Right lung (tissue), 10 donors: ENCODE measurements around the gene CYP51A1. TPM values are rescaled to one million over a fixed set of nuclear protein-coding genes. Genes with fewer than 3 reads are reported as not detected.
A peak's percentile ranks its signal among the peaks of the same experiment; 100 is the strongest.
"Not testable (repeated sequence)": the region's sequence is repeated elsewhere in the genome, so short reads cannot be mapped to it uniquely, and the experiment has no call there.

ENCODE experiments used
- DNase-seq, 2 donors: peaks; one replicate each; pipeline ENCODE4 v3.0.0-alpha.2; 2013
- long read RNA-seq, 8 donors: transcript quantifications; one replicate each; lab custom pipeline, GENCODE V29; 2026
- polyA plus RNA-seq, 5 donors: library from polyadenylated mRNA; unstranded; fragments of 120-200 nt; gene quantifications; one replicate each; pipeline versions ENCODE4 v1.2.1 to v1.2.3, GENCODE V29; 2013; ENCODE audit warnings: inconsistent platforms in 1 of 5, low replicate concordance in 1 of 5; ENCODE audit not compliant: insufficient read length in 5 of 5, insufficient read depth in 1 of 5

The CYP51A1 gene
- 10 to 100 TPM; 30.7 to 46.5 (median 39.0) TPM for polyA plus RNA-seq
- long read RNA-seq, donor 1, transcript CYP51A1-201 (10 exons, 3,210 nt), result major isoform, 8 of 17 reads
- long read RNA-seq, donor 1, partial matches to known transcripts, result 7 of 17 reads
- long read RNA-seq, donor 1, other reads (novel, unspliced or antisense), result 0 of 17 reads
- long read RNA-seq, donor 2, transcript CYP51A1-201 (10 exons, 3,210 nt), result major isoform, 8 of 9 reads
- long read RNA-seq, donor 2, partial matches to known transcripts, result 0 of 9 reads
- long read RNA-seq, donor 2, other reads (novel, unspliced or antisense), result 0 of 9 reads
- long read RNA-seq, donor 3, partial matches to known transcripts, result 0 of 5 reads
- long read RNA-seq, donor 3, other reads (novel, unspliced or antisense), result 0 of 5 reads
- long read RNA-seq, donor 4, transcript CYP51A1-201 (10 exons, 3,210 nt), result major isoform, 5 of 5 reads
- long read RNA-seq, donor 4, partial matches to known transcripts, result 0 of 5 reads
- long read RNA-seq, donor 4, other reads (novel, unspliced or antisense), result 0 of 5 reads
- long read RNA-seq, donor 5, transcript CYP51A1-201 (10 exons, 3,210 nt), result major isoform, 9 of 10 reads
- long read RNA-seq, donor 5, partial matches to known transcripts, result 0 of 10 reads
- long read RNA-seq, donor 5, other reads (novel, unspliced or antisense), result 0 of 10 reads
- long read RNA-seq, donor 6, transcript CYP51A1-201 (10 exons, 3,210 nt), result major isoform, 9 of 11 reads
- long read RNA-seq, donor 6, partial matches to known transcripts, result 0 of 11 reads
- long read RNA-seq, donor 6, other reads (novel, unspliced or antisense), result 0 of 11 reads
- long read RNA-seq, donor 7, transcript CYP51A1-201 (10 exons, 3,210 nt), result major isoform, 12 of 18 reads
- long read RNA-seq, donor 7, partial matches to known transcripts, result 6 of 18 reads
- long read RNA-seq, donor 7, other reads (novel, unspliced or antisense), result 0 of 18 reads
- long read RNA-seq, donor 8, partial matches to known transcripts, result 0 of 3 reads
- long read RNA-seq, donor 8, other reads (novel, unspliced or antisense), result 0 of 3 reads

DNA sequence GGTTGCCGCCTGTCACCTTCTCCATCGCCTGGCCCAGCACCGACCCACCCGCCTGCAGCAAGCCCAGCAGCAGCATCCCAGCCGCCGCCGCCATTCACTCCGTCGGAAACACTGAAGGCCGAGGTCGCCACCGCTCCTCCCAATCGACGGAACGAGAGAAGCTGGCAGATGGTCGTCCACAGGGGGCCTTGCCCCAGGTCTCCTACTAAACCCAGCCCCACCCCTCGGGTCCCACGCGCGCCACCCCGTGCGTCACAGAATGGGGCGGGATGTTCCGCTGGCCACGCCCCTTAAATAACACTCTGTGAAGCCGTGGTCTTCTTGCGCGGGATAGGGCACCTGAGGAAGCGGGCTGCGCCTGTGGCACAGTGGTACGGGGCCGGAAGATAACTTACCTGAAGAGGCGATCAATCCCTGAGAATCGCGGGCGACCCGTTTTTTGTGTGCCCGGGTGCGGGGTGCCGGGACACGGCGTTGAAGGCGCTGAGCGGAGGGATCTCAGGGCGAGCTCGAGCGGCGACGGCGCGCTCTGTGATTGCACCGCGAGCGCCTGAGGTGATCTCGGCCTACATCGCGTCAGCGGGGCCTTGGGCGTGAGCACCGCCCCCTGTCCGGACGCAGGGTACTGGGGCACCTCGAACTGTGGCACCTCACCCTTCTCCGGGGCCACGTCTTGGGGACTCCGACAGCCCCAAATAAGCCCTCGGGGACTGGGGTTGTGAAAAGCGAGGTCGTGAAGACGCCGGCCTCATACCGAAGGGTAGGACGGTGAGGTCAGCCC is at the start of gene CYP51A1:
Gene CYP51A1, minus strand, starts transcription at position 207 of the 781 bp plus-strand sequence. Its CDS starts 113 bp downstream, at position 94.
- peak; percentile 97 to 98 for DNase-seq

DNA sequence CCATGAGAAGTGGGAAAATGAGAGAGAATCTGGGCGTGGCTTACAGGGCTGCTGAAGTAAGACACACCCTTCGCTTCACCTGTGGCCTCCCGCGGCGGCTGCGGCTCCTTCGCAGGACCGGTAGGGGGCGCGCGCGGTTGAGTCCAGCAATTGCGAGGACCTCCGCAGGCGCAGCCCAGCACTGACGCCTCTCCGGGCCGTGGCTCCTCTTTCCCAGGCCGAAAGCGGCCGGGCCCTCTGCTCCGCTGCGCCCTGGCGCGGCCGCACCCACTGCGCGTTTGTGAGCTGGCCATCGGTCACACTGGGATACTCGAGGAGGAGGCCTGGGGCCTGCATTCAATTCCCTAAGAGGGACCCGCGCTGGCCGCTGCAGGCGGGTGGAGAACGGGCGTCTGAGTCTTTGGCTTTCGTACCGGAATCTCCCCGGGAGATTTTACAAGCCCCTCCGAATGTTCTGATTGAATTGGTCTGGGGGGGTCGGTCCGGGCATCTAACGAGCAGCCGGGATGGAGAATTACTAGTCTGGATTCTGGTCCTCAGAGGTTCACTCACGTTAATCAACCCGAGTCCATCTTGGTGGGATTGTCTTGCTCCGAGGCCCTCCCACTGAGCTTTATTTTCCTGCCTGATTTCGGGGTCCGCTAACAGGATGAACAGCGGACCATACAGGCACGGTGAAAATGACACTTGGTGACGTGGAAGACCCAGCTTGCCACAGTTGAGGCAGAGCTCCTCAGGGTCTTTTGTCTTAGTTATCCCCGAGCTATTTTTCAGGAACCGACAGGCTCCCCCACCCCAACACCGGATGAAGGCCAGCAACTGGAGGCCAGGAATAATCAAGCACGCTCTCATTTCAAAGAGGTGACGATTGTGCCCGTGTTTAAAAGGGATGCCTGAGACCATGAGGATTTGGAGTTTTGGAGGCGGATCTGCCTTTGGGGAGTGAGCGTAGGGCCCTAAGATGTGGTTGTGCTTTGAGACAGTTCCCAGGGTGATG is 44.9 kb upstream of the CYP51A1 start, which contains the start of gene LRRD1:
Gene LRRD1, minus strand, starts transcription at position 215 of the 997 bp plus-strand sequence. CDS start 13,940 bp downstream, outside the sequence.
- peak; percentile 83 to 86 for DNase-seq

- no peak for DNase-seq
Observed at GRCh38 chr7:92177362-92177761, 43.1 kb upstream of the CYP51A1 start.

GRCh38 chr7:92169529-92169928 is 35.3 kb upstream of the CYP51A1 start:
- DNase-seq, result not testable (repeated sequence)

- no peak for DNase-seq
Observed at GRCh38 chr7:92161271-92161670, 27.0 kb upstream of the CYP51A1 start.

DNA sequence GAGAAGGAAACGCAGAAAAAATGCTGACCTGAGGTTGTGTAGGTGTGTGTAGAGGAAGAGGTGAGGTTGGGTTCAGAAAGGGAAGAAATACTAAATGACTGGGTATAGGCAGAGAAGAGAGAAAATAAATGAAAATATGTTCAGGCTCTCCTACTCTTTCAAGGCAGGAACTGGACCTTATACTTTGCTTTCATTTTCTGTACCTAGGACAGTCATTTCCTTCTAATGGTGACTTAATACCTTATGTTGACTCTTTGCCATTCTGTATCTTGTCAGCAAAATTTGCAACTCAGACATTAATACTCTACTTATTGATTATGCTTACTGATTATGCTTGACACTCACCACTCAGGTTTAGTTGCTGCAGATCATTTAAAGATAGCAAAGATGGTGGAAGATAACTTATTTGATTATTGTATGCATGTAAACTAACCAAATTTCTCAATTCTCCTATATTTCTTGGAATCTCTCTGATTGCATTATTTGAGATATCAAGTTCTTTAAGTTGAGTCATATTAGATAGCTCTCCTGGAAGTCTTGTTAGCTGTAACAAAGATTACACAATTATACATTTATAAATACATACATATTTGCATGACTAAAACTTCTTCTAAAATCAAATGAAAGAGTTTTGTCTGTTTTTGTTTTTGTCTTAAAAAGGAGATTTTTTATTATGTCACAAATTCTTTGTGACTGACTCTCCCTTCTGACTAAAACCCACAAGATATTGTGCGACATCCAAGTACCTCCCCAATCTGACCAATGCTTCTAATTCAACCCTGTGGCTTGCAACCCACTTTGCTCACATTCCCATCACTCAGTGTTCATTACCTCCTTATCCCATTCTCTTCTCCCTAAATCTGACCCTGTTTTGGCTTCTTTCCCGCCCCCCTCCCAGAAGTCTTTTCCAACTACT is 24.6 kb upstream of the CYP51A1 start:
- DNase-seq, result no peak

GRCh38 chr7:92156990-92157389 is 22.7 kb upstream of the CYP51A1 start:
- no peak for DNase-seq

GRCh38 chr7:92155108-92155739 is 20.9 kb upstream of the CYP51A1 start:
- no peak for DNase-seq

- DNase-seq, result no peak
Observed at GRCh38 chr7:92150450-92151017, 16.3 kb upstream of the CYP51A1 start.

DNA sequence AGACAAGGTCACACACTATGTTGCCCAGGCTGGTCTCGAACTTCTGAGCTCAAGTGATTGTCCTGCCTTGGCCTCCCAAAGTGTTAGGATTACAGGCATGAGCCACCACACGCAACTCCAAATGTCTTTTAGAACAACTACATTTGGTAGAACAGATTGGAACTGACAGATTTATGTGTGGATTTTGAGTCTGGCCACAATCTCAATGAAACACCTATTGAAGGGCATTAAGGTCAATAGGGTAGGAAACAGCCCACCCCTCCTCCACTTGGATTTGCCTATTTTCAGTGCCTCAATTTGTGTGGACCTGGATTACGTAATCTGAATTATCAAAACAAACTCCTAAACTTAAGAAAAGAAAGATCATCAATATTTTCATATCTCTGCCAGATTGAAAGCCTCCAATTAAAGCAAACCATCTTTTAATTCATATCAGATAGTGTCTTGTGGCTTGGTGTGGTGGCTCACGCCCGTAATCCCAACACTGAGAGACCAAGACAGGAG is 15.5 kb upstream of the CYP51A1 start:
- DNase-seq, result no peak

DNA sequence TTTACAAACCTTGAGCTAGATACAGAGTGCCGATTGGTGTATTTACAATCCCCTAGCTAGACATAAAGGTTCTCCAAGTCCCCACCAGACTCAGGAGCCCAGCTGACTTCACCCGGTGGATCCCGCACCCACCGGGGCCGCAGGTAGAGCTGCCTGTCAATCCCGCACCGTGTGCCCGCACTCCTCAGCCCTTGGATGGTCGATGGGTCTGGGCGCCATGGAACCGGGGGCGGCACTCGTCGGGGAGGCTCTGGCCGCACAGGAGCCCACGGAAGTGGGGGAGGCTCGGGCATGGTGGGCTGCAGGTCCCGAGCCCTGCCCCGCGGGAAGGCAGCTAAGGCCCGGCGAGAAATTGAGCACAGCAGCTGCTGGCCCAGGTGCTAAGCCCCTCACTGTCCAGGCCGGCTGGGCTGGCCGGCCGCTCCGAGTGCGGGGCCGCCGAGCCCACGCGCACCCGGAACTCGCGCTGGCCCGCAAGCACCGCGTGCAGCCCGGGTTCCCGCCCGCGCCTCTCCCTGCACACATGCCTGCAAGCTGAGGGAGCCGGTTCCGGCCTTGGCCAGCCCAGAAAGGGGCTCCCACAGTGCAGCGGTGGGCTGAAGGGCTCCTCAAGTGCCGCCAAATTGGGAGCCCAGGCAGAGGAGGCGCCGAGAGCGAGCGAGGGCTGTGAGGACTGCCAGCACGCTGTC is 9.1 kb upstream of the CYP51A1 start:
- DNase-seq, result not testable (repeated sequence)

- DNase-seq, result not testable (repeated sequence)
Observed at GRCh38 chr7:92142791-92143190, 8.5 kb upstream of the CYP51A1 start.

DNA sequence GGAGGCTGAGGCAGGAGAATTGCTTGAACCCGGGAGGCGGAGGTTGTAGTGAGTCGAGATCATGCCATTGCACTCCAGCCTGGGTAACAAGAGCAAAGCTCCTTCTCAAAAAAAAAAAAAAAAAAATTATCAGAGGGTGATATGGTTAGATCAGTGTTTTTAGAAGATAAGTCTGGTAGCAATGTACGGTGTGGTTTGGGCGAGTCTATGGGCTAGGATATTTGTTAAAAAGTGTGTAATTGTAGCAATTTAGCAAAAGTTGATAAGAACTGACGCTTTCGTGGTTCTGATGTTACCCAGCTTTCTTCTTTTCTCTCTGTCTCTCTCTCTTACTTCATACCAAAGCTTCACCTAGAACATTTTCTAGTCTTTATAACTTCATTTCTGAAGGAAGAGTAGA is 6.9 kb upstream of the CYP51A1 start:
- DNase-seq, result no peak

GRCh38 chr7:92137557-92137956 is 3.3 kb upstream of the CYP51A1 start:
- DNase-seq, result no peak

DNA sequence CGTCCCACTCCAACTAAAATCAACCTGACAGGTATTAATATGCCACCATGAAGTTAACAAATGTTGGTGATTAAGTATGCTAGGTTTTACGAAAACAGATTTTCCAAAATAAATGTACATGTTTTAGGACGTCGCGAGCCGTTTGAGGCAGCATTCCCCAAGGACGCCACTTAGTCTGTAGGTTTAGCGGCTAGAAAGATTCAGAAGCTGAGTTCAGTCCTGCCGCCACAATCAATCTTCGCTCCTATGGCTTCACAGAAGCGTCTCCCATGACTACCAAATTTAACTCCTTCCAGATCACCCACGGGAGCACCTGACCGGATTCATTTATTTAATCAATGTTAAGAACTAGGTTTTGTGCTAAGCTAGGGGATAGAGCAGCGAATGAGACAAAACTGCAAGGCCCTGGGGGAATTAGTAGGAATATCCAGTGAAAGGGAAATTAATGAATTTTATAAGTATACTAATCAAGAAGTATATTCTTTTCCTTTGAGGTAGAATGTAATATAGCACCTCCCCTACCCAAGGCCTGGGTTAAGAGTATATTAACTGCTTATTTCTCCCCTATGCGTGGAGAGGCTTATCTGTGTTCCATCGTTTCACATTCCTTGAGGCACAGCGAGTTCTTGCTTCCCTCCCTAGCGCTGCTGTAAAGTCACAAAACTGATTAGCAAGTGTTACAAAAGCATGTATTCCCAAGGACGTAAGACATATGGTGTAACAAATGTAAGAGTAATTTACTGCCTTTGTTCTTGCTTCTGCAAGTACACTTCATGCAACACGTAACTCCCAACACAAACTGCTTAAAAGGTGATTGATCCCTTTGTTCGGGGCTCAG is 994 bp upstream of the CYP51A1 start:
- DNase-seq, result peak; percentile 6 to 27

DNA sequence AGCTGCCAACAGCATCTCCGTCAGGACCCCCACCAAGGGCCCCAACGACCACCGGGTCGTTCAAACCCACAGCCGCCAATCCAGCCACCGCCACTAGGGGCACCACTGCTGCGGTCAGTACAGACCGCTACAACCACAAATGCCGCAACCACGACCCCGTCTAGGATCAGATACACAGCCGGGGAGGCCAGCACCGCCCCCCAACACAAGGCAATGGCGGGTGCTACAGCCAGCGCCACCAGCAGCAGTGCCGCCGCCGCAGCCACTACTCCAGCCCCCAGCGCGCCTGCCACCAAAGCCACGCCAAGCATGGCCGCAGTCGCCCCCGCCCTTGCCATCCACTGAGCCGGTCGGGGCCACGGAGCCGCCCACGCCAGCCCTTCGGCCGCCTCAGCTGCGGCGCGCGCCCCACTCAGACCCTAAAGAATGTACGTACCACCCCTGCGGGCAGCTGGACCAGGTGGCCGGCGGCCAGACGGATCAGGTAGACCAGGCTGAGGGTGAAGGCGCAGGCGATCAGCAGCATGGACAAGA is 473 bp downstream of the CYP51A1 start:
- peak; percentile 75 to 77 for DNase-seq
